ENCODE results near the gene BEST4. TPM values are rescaled to one million over a fixed set of nuclear protein-coding genes. Genes with fewer than 3 reads are reported as not detected.
"Not testable (repeated sequence)": the region's sequence is repeated elsewhere in the genome, so short reads cannot be mapped to it uniquely, and the experiment has no call there.

Gene BEST4
- total and polyA plus RNA-seq, 9 donors = 0.25 to 1.7 (median 0.63) TPM

- H3K4me1 ChIP-seq (ENCODE audit: insufficient read depth) = peaks cover 29% of the 10 kb centered on the region
Measured at GRCh38 chr1:44812822-44813543, 25.0 kb upstream of the BEST4 start.

GRCh38 chr1:44811234-44811633, 23.3 kb upstream of the BEST4 start:
- Histone ChIP-seq H3K4me3 (no peak overlapping the region), H3K36me3 (no peaks in the 10 kb centered on the region), H3K27ac (peak overlapping the region in 1 of 2 donors; percentile 39), H3K4me1 (ENCODE audit: insufficient read depth) (peaks cover 43% of the 10 kb centered on the region), H3K27me3 (no peaks in the 10 kb centered on the region), H3K9me3 (no peaks in the 10 kb centered on the region)
- intact Hi-C loops (cut with DNase I) = no loop called here
- DNase-seq = peak in 3 of 5 donors; percentile 10 to 23 (median 15)
- 70 to 79% (median 71%) methylated on average over 8 of the region's 8 CpGs for WGBS, 3 donors
- TF ChIP-seq EP300 (IDR thresholded peaks at IDR 0.05) (no peak), POLR2A (IDR thresholded peaks at IDR 0.05) (no peak)
- TF ChIP-seq, protein P1, sequence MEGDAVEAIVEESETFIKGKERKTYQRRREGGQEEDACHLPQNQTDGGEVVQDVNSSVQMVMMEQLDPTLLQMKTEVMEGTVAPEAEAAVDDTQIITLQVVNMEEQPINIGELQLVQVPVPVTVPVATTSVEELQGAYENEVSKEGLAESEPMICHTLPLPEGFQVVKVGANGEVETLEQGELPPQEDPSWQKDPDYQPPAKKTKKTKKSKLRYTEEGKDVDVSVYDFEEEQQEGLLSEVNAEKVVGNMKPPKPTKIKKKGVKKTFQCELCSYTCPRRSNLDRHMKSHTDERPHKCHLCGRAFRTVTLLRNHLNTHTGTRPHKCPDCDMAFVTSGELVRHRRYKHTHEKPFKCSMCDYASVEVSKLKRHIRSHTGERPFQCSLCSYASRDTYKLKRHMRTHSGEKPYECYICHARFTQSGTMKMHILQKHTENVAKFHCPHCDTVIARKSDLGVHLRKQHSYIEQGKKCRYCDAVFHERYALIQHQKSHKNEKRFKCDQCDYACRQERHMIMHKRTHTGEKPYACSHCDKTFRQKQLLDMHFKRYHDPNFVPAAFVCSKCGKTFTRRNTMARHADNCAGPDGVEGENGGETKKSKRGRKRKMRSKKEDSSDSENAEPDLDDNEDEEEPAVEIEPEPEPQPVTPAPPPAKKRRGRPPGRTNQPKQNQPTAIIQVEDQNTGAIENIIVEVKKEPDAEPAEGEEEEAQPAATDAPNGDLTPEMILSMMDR (IDR thresholded peaks at IDR 0.05) = no peak

More at GRCh38 chr1:44812822-44813543, 25.0 kb upstream of the BEST4 start:
- no peaks in the 10 kb centered on the region for H3K27me3 ChIP-seq
- intact Hi-C loops (cut with DNase I) = no loop called here
- H3K9me3 ChIP-seq = no peaks in the 10 kb centered on the region
- 60 to 66% (median 65%) methylated on average over 44 to 48 of the region's 48 CpGs for WGBS, 3 donors
- H3K36me3 ChIP-seq = no peaks in the 10 kb centered on the region
- peak overlapping the region; percentile 37 for H3K4me3 ChIP-seq
- H3K27ac ChIP-seq = peak overlapping the region; percentile 57 to 75
- TF ChIP-seq POLR2A (IDR thresholded peaks at IDR 0.05) = no peak
- TF ChIP-seq, protein P1 (IDR thresholded peaks at IDR 0.05) = no peak
- no peak for TF ChIP-seq EP300 (IDR thresholded peaks at IDR 0.05)
- peak in 4 of 5 donors; percentile 44 to 61 (median 58) for DNase-seq

- WGBS, 3 donors = 83 to 91% (median 88%) methylated on average over 4 of the region's 4 CpGs
- H3K9me3 ChIP-seq; intact Hi-C loops (cut with DNase I); H3K36me3 ChIP-seq; H3K27me3 ChIP-seq; H3K4me3 ChIP-seq: not testable (repeated sequence)
- Histone ChIP-seq H3K4me1 (ENCODE audit: insufficient read depth) (peaks cover 46% of the 10 kb centered on the region), H3K27ac (peak overlapping the region in 1 of 2 donors; percentile 100)
- peak in 2 of 5 donors; percentile 15 to 31 for DNase-seq
Measured at GRCh38 chr1:44810762-44811105, 22.8 kb upstream of the BEST4 start.

DNA sequence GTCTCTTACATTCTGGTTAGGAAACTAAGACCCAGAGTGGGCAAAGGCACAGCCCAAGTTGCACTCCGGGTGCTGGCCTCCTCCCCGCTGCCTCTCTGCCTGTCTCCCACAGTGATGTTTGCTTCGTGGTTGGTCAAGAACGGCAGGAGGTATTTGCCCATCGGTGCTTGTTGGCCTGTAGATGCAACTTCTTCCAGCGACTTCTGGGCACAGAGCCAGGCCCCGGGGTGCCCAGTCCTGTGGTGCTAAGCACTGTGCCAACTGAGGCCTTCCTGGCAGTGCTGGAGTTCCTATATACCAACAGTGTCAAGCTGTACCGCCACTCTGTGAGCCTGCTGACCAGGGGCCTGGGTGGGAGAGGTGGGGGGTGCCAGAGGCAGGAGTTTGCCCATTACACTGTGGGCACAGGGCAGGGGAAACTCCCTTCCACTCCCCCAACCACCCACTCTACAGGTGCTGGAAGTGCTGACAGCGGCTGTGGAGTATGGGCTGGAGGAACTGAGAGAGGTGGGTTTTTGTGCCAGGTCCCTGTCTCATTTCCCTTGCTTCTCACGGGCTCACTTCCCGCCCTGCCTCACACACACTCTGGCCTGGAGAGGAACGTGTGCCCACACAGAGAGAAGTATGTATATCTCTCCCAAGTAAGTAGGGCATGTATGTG, 22.3 kb upstream of the BEST4 start:
- Histone ChIP-seq H3K36me3 (no peaks in the 10 kb centered on the region), H3K4me1 (ENCODE audit: insufficient read depth) (peaks cover 46% of the 10 kb centered on the region), H3K27ac (peak overlapping the region; percentile 99 to 100), H3K4me3 (peak overlapping the region; percentile 19), H3K27me3 (no peaks in the 10 kb centered on the region), H3K9me3 (no peaks in the 10 kb centered on the region)
- intact Hi-C loops (cut with DNase I) = no loop called here
- 43 to 55% (median 45%) methylated on average over 11 to 12 of the region's 12 CpGs for WGBS, 3 donors
- DNase-seq = peak in 4 of 5 donors; percentile 57 to 75 (median 68)
- TF ChIP-seq EP300 (IDR thresholded peaks at IDR 0.05) (no peak), POLR2A (IDR thresholded peaks at IDR 0.05) (no peak)
- TF ChIP-seq, protein P1 (IDR thresholded peaks at IDR 0.05) = no peak
